ENCODE results near the gene EXOC6.

GRCh38 chr10:93068411-93069244, 220.3 kb downstream of the EXOC6 start:
- TF ChIP-seq CTCF (IDR thresholded peaks at IDR 0.05) (no peak), POLR2A (IDR thresholded peaks at IDR 0.05) (no peak), POLR2AphosphoS5 (IDR thresholded peaks at IDR 0.05) (no peak)

All from breast epithelium (tissue), 3 donors.